Tibial nerve (tissue), 4 donors: ENCODE results near the gene EMC8.

Experiments used
- EP300 ChIP-seq, 2 donors: sonication (generic); formaldehyde crosslinking; IDR thresholded peaks; one replicate each; pipeline ENCODE4 v1.6.1; 2017; ENCODE audit warnings: antibody characterized with exemption in 2 of 2, mild to moderate bottlenecking in 1 of 2
- POLR2A ChIP-seq, 2 donors: fragments of 450-650 bp; IDR thresholded peaks; one replicate each; pipeline ENCODE4 v1.6.1; 2017; ENCODE audit warnings: antibody characterized with exemption in 2 of 2, mild to moderate bottlenecking in 2 of 2, moderate library complexity in 2 of 2
- TF ChIP-seq, protein P1 (sequence below), 5 experiments: fragments of 200-600 bp in 3 of 5; fragments of 450-650 bp in 2 of 5; sonication (generic) in 3 of 5; IDR thresholded peaks; one replicate each; pipeline ENCODE4 v1.5.1; 2016 to 2019; ENCODE audit warnings: antibody characterized with exemption in 5 of 5, mild to moderate bottlenecking in 3 of 5, moderate library complexity in 2 of 5

DNA sequence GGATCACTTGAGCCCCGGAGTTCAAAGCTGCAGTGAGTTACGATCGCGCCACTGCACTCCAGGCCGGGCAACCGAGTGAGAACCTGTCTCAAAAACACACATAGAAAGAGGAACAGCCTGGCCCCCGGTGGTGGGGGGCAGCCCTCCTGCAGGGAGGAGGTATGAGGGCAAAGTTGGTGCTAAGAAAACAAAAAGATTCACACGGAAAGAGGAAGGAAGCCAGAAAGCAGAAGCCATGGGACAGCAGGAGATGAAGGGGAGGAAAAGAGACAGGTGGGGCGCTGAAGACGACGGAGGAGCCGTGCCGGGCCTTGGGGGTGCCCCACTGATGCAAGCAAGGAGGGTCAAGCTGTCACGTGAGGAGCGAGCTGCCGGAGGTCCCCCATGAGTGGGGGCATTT is 40.2 kb downstream of the EMC8 start:
- TF ChIP-seq EP300 (IDR thresholded peaks at IDR 0.05) = no peak
- TF ChIP-seq, protein P1, sequence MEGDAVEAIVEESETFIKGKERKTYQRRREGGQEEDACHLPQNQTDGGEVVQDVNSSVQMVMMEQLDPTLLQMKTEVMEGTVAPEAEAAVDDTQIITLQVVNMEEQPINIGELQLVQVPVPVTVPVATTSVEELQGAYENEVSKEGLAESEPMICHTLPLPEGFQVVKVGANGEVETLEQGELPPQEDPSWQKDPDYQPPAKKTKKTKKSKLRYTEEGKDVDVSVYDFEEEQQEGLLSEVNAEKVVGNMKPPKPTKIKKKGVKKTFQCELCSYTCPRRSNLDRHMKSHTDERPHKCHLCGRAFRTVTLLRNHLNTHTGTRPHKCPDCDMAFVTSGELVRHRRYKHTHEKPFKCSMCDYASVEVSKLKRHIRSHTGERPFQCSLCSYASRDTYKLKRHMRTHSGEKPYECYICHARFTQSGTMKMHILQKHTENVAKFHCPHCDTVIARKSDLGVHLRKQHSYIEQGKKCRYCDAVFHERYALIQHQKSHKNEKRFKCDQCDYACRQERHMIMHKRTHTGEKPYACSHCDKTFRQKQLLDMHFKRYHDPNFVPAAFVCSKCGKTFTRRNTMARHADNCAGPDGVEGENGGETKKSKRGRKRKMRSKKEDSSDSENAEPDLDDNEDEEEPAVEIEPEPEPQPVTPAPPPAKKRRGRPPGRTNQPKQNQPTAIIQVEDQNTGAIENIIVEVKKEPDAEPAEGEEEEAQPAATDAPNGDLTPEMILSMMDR (IDR thresholded peaks at IDR 0.05) = no peak
- no peak for TF ChIP-seq POLR2A (IDR thresholded peaks at IDR 0.05)
